ENCODE results near the gene ELOVL3. TPM values are rescaled to one million over a fixed set of nuclear protein-coding genes. Genes with fewer than 3 reads are reported as not detected.

The ELOVL3 gene
- total RNA-seq, 1 donor from 2014 or later: 0.48 TPM

DNA sequence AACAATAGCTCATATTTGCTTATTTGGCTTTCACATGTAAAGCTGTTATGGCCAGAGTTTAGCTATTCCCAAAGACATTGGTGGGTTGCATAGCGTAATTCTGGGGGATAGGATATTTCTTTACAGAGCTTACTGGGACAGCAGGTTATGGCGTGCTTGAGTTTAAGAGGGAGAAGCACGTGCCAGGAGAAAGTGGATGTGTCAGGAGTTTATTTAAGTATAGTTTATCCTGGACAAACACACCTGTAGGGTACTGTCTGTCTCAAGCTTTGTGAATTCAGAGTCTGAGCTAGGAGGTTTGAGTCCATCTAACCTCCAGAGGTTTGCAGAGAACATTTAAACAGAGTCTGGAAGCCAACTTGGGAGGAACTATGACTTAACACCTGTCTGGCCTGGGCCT is 40.6 kb downstream of the ELOVL3 start:
- Histone ChIP-seq H3K4me2 (ENCODE audit: low read length) (no peak overlapping the region), H3K79me2 (ENCODE audit: insufficient read depth, low read length) (peaks cover 82% of the 10 kb centered on the region), H3K27ac (ENCODE audit: low read depth, low read length) (no peak overlapping the region), H2AFZ (ENCODE audit: low read depth, low read length) (no peak overlapping the region), H3K4me1 (ENCODE audit: insufficient read depth, low read length) (peaks cover 21% of the 10 kb centered on the region), H3K9ac (ENCODE audit: low read length) (no peak overlapping the region), H4K20me1 (ENCODE audit: insufficient read depth, low read length) (peaks cover 92% of the 10 kb centered on the region), H3K4me3 (ENCODE audit: insufficient read depth, low read depth, low read length) (no peak overlapping the region), H3K27me3 (ENCODE audit: insufficient read depth, low read length) (no peaks in the 10 kb centered on the region), H3K9me3 (ENCODE audit: insufficient read depth, low read depth, low read length) (no peaks in the 10 kb centered on the region), H3K36me3 (ENCODE audit: insufficient read depth, low read length) (peaks cover 14% of the 10 kb centered on the region)
- Mint-ChIP-seq H3K27me3 (ENCODE audit: low read depth, unreplicated experiment) (no peaks in the 10 kb centered on the region), H3K36me3 (ENCODE audit: low read depth, unreplicated experiment) (peaks cover 19% of the 10 kb centered on the region), H3K4me3 (ENCODE audit: unreplicated experiment) (no peak overlapping the region), H3K27ac (ENCODE audit: unreplicated experiment) (no peak overlapping the region), H3K4me1 (ENCODE audit: low read depth, unreplicated experiment) (peaks cover 37% of the 10 kb centered on the region), H3K9me3 (ENCODE audit: unreplicated experiment) (no peaks in the 10 kb centered on the region)
- no peak for FAIRE-seq
- TF ChIP-seq EZH2 (IDR thresholded peaks at IDR 0.05; ENCODE audit: insufficient read depth, low read length): no peak
- TF ChIP-seq, protein P1, sequence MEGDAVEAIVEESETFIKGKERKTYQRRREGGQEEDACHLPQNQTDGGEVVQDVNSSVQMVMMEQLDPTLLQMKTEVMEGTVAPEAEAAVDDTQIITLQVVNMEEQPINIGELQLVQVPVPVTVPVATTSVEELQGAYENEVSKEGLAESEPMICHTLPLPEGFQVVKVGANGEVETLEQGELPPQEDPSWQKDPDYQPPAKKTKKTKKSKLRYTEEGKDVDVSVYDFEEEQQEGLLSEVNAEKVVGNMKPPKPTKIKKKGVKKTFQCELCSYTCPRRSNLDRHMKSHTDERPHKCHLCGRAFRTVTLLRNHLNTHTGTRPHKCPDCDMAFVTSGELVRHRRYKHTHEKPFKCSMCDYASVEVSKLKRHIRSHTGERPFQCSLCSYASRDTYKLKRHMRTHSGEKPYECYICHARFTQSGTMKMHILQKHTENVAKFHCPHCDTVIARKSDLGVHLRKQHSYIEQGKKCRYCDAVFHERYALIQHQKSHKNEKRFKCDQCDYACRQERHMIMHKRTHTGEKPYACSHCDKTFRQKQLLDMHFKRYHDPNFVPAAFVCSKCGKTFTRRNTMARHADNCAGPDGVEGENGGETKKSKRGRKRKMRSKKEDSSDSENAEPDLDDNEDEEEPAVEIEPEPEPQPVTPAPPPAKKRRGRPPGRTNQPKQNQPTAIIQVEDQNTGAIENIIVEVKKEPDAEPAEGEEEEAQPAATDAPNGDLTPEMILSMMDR (IDR thresholded peaks at IDR 0.05; ENCODE audit: insufficient read depth, low read depth, low read length): no peak
- DNase-seq (ENCODE audit: low read depth): no peak

DNA sequence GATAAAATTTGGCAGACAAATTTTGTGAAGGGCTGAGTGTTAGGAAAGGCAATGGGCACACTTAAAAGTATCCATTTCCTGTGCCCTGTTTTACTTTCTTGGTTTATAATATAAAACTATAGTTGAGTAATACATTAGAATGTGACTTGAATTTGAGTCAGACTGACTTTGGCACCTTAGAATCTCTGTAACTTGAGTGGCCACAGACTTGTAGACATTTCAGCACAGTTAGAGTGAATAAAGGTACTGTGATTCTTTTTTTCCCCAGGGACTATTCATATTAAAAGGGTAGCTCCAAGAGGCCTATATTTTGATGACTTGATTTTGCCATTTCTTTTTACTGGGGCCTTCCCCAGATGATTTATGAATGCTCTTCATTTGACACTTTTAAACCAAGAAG is 41.6 kb downstream of the ELOVL3 start:
- Histone ChIP-seq H3K79me2 (ENCODE audit: insufficient read depth, low read length) (peaks cover 85% of the 10 kb centered on the region), H3K36me3 (ENCODE audit: insufficient read depth, low read length) (peaks cover 6% of the 10 kb centered on the region)

DNA sequence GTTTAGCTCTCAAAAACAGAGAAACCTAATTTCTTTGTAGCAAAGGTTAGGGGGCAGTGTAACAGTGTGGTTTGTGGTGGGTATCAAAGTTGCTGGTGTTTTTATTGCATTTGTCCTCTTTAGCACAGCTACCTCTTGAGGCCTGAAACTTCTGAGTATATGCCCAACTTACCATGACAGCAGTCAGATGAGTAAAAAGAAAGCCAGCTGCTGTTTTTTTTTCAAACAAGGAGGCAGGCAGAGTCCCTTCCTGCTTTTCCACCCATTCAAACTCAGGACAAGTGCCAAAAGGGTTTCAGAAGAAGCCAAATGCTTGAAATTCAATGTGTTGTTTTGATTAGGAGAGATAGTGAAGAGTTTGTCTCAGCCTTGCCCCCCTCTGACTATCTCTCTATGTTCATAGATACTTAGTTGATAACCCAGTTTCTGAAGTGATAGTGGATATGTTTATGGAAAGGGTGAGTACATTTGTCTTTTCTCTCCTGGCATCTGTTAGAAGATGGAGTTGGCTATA is 42.3 kb downstream of the ELOVL3 start:
- Mint-ChIP-seq H3K27me3 (ENCODE audit: low read depth, unreplicated experiment) (no peaks in the 10 kb centered on the region), H3K4me3 (ENCODE audit: unreplicated experiment) (no peak overlapping the region), H3K36me3 (ENCODE audit: low read depth, unreplicated experiment) (peaks cover 10% of the 10 kb centered on the region), H3K9me3 (ENCODE audit: unreplicated experiment) (no peaks in the 10 kb centered on the region), H3K4me1 (ENCODE audit: low read depth, unreplicated experiment) (peaks cover 24% of the 10 kb centered on the region), H3K27ac (ENCODE audit: unreplicated experiment) (peak overlapping the region; percentile 53)
- Histone ChIP-seq H3K4me1 (ENCODE audit: insufficient read depth, low read length) (peaks cover 21% of the 10 kb centered on the region), H4K20me1 (ENCODE audit: insufficient read depth, low read length) (peaks cover 91% of the 10 kb centered on the region), H2AFZ (ENCODE audit: low read depth, low read length) (no peak overlapping the region), H3K9ac (ENCODE audit: low read length) (peak overlapping the region; percentile 19), H3K9me3 (ENCODE audit: insufficient read depth, low read depth, low read length) (no peaks in the 10 kb centered on the region), H3K27ac (ENCODE audit: low read depth, low read length) (peak overlapping the region; percentile 7), H3K4me3 (ENCODE audit: insufficient read depth, low read depth, low read length) (no peak overlapping the region), H3K36me3 (ENCODE audit: insufficient read depth, low read length) (peaks cover 5% of the 10 kb centered on the region), H3K27me3 (ENCODE audit: insufficient read depth, low read length) (no peaks in the 10 kb centered on the region), H3K79me2 (ENCODE audit: insufficient read depth, low read length) (peaks cover 85% of the 10 kb centered on the region), H3K4me2 (ENCODE audit: low read length) (peak overlapping the region; percentile 43)
- DNase-seq (ENCODE audit: low read depth): peak; percentile 37
- FAIRE-seq: no peak
- TF ChIP-seq, protein P1 (IDR thresholded peaks at IDR 0.05; ENCODE audit: insufficient read depth, low read depth, low read length): no peak
- TF ChIP-seq EZH2 (IDR thresholded peaks at IDR 0.05; ENCODE audit: insufficient read depth, low read length): no peak

More for the DNA sequence above, 41.6 kb downstream of the ELOVL3 start:
- peaks cover 29% of the 10 kb centered on the region for H3K4me1 Mint-ChIP-seq (ENCODE audit: low read depth, unreplicated experiment)
- peaks cover 14% of the 10 kb centered on the region for H3K36me3 Mint-ChIP-seq (ENCODE audit: low read depth, unreplicated experiment)
- H3K27me3 ChIP-seq (ENCODE audit: insufficient read depth, low read length): no peaks in the 10 kb centered on the region
- H3K4me1 ChIP-seq (ENCODE audit: insufficient read depth, low read length): peaks cover 21% of the 10 kb centered on the region
- H3K9ac ChIP-seq (ENCODE audit: low read length): peak overlapping the region; percentile 19
- peaks cover 92% of the 10 kb centered on the region for H4K20me1 ChIP-seq (ENCODE audit: insufficient read depth, low read length)
- FAIRE-seq (no peak), DNase-seq (ENCODE audit: low read depth) (peak; percentile 60)
- H2AFZ ChIP-seq (ENCODE audit: low read depth, low read length): no peak overlapping the region
- peak overlapping the region; percentile 43 for H3K4me2 ChIP-seq (ENCODE audit: low read length)
- H3K27ac Mint-ChIP-seq (ENCODE audit: unreplicated experiment): peak overlapping the region; percentile 53
- no peaks in the 10 kb centered on the region for H3K9me3 Mint-ChIP-seq (ENCODE audit: unreplicated experiment)
- TF ChIP-seq, protein P1 (IDR thresholded peaks at IDR 0.05; ENCODE audit: insufficient read depth, low read depth, low read length): no peak
- TF ChIP-seq EZH2 (IDR thresholded peaks at IDR 0.05; ENCODE audit: insufficient read depth, low read length): no peak
- no peaks in the 10 kb centered on the region for H3K9me3 ChIP-seq (ENCODE audit: insufficient read depth, low read depth, low read length)
- H3K27ac ChIP-seq (ENCODE audit: low read depth, low read length): peak overlapping the region; percentile 14
- H3K27me3 Mint-ChIP-seq (ENCODE audit: low read depth, unreplicated experiment): no peaks in the 10 kb centered on the region
- no peak overlapping the region for H3K4me3 ChIP-seq (ENCODE audit: insufficient read depth, low read depth, low read length)
- no peak overlapping the region for H3K4me3 Mint-ChIP-seq (ENCODE audit: unreplicated experiment)

Data from astrocyte (in vitro differentiated cells and primary cell).